Measurements from ENCODE around the gene PIEZO2. TPM values are rescaled to one million over a fixed set of nuclear protein-coding genes. Genes with fewer than 3 reads are reported as not detected.

The PIEZO2 gene
- total RNA-seq, 1 experiment from 2014 or later = 0.11 TPM

GRCh38 chr18:11009869-11010268, 139.5 kb downstream of the PIEZO2 start:
- no peaks in the 10 kb centered on the region for H3K9me3 Mint-ChIP-seq (ENCODE audit: unreplicated experiment)
- H3K4me1 Mint-ChIP-seq (ENCODE audit: low read depth, unreplicated experiment) = peaks cover 20% of the 10 kb centered on the region
- TF ChIP-seq, protein P1, sequence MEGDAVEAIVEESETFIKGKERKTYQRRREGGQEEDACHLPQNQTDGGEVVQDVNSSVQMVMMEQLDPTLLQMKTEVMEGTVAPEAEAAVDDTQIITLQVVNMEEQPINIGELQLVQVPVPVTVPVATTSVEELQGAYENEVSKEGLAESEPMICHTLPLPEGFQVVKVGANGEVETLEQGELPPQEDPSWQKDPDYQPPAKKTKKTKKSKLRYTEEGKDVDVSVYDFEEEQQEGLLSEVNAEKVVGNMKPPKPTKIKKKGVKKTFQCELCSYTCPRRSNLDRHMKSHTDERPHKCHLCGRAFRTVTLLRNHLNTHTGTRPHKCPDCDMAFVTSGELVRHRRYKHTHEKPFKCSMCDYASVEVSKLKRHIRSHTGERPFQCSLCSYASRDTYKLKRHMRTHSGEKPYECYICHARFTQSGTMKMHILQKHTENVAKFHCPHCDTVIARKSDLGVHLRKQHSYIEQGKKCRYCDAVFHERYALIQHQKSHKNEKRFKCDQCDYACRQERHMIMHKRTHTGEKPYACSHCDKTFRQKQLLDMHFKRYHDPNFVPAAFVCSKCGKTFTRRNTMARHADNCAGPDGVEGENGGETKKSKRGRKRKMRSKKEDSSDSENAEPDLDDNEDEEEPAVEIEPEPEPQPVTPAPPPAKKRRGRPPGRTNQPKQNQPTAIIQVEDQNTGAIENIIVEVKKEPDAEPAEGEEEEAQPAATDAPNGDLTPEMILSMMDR (IDR thresholded peaks at IDR 0.05; ENCODE audit: insufficient read depth in 1 of 2, low read depth in 1 of 2, low read length in 1 of 2, severe bottlenecking in 1 of 2, unreplicated experiment in 1 of 2) = no peak
- H3K36me3 ChIP-seq (ENCODE audit: control insufficient read depth, insufficient read depth, low read length) = no peaks in the 10 kb centered on the region
- H3K9me3 ChIP-seq = no peaks in the 10 kb centered on the region; the same call in 1 of the 2 replicates
- peaks cover 11% of the 10 kb centered on the region for H3K4me1 ChIP-seq
- no peak overlapping the region for H3K4me3 Mint-ChIP-seq (ENCODE audit: unreplicated experiment)
- ChIA-PET POLR2A (no interaction called here), CTCF (no interaction called here)
- H3K4me3 ChIP-seq (ENCODE audit: low read depth, low read length) = no peak overlapping the region
- no peaks in the 10 kb centered on the region for H3K27me3 ChIP-seq (replicated peaks; ENCODE audit: control insufficient read depth, insufficient read depth, low read length)
- H3K27ac Mint-ChIP-seq (ENCODE audit: unreplicated experiment) = no peak overlapping the region
- no TSS peak for BruUV-seq (replicated peaks)
- no peaks in the 10 kb centered on the region for H3K27me3 Mint-ChIP-seq (ENCODE audit: insufficient read depth, unreplicated experiment)
- no peaks in the 10 kb centered on the region for H3K36me3 Mint-ChIP-seq (ENCODE audit: insufficient read depth, unreplicated experiment)
- DNase-seq = no peak
- intact Hi-C loops (cut with micrococcal nuclease; ENCODE audit: unreplicated experiment) = no loop called here

DNA sequence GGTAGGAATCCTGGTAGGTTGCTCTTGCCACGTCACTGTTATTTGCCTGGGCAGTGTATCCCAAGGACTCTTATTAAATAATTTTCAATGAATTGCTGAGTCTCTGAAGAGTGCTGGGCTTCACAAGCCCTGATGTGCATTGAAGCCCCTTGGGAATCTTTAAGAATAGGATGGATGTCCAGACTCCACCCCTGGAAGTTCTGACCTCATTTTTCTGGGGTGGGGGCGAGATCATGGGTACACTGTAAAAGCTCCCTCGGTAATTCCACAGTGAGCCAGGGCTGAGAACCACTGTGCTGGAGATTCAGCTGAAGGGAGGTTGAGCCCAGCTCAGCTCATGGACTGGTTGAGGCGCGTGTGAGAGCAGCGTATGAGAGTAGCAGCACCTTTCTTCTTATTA, 140.2 kb downstream of the PIEZO2 start:
- H3K27me3 ChIP-seq (replicated peaks; ENCODE audit: control insufficient read depth, insufficient read depth, low read length) = no peaks in the 10 kb centered on the region
- Mint-ChIP-seq H3K36me3 (ENCODE audit: insufficient read depth, unreplicated experiment) (no peaks in the 10 kb centered on the region), H3K27me3 (ENCODE audit: insufficient read depth, unreplicated experiment) (no peaks in the 10 kb centered on the region), H3K9me3 (ENCODE audit: unreplicated experiment) (no peaks in the 10 kb centered on the region), H3K4me1 (ENCODE audit: low read depth, unreplicated experiment) (peaks cover 26% of the 10 kb centered on the region), H3K27ac (ENCODE audit: unreplicated experiment) (no peak overlapping the region), H3K4me3 (ENCODE audit: unreplicated experiment) (no peak overlapping the region)
- BruUV-seq (replicated peaks) = no TSS peak
- ChIA-PET POLR2A (no interaction called here), CTCF (no interaction called here)
- H3K36me3 ChIP-seq (ENCODE audit: control insufficient read depth, insufficient read depth, low read length) = no peaks in the 10 kb centered on the region
- peaks cover 18% of the 10 kb centered on the region for H3K4me1 ChIP-seq
- intact Hi-C loops (cut with micrococcal nuclease; ENCODE audit: unreplicated experiment) = no loop called here
- no peak for DNase-seq
- TF ChIP-seq, protein P1 (IDR thresholded peaks at IDR 0.05; ENCODE audit: insufficient read depth in 1 of 2, low read depth in 1 of 2, low read length in 1 of 2, severe bottlenecking in 1 of 2, unreplicated experiment in 1 of 2) = no peak
- no peaks in the 10 kb centered on the region; the same call in 1 of the 2 replicates for H3K9me3 ChIP-seq
- H3K4me3 ChIP-seq (ENCODE audit: low read depth, low read length) = no peak overlapping the region

DNA sequence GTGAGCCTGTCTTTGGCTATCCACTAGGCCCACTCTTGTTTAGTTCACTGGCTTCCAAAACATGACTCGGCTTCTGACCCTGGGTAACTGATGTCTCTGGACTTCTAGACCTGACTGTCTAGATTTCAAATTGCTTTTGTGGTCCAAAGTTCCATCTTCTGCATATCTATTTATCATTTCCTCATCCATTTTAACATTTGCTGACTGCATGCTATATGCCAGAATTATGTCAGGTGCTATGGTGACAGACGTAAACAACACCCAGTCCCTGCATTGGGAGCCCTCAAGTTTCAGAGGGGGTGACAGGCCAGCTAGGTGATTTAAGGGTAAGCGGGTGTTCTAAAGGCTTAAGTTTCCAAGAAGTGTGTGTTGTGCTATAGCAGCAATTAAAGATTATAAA, 140.9 kb downstream of the PIEZO2 start:
- Histone ChIP-seq H3K36me3 (ENCODE audit: control insufficient read depth, insufficient read depth, low read length) (no peaks in the 10 kb centered on the region), H3K4me3 (ENCODE audit: low read depth, low read length) (no peak overlapping the region), H3K4me1 (peaks cover 21% of the 10 kb centered on the region), H3K9me3 (no peaks in the 10 kb centered on the region; the same call in 1 of the 2 replicates), H3K27me3 (replicated peaks; ENCODE audit: control insufficient read depth, insufficient read depth, low read length) (no peaks in the 10 kb centered on the region)
- Mint-ChIP-seq H3K4me3 (ENCODE audit: unreplicated experiment) (no peak overlapping the region), H3K27ac (ENCODE audit: unreplicated experiment) (no peak overlapping the region), H3K4me1 (ENCODE audit: low read depth, unreplicated experiment) (peaks cover 28% of the 10 kb centered on the region), H3K36me3 (ENCODE audit: insufficient read depth, unreplicated experiment) (no peaks in the 10 kb centered on the region), H3K27me3 (ENCODE audit: insufficient read depth, unreplicated experiment) (no peaks in the 10 kb centered on the region), H3K9me3 (ENCODE audit: unreplicated experiment) (no peaks in the 10 kb centered on the region)
- TF ChIP-seq, protein P1 (IDR thresholded peaks at IDR 0.05; ENCODE audit: insufficient read depth in 1 of 2, low read depth in 1 of 2, low read length in 1 of 2, severe bottlenecking in 1 of 2, unreplicated experiment in 1 of 2) = no peak
- ChIA-PET CTCF (no interaction called here), POLR2A (no interaction called here)
- BruUV-seq (replicated peaks) = no TSS peak
- intact Hi-C loops (cut with micrococcal nuclease; ENCODE audit: unreplicated experiment) = no loop called here
- no peak for DNase-seq
